PC-3 (cell line): ENCODE results near the gene ZNF100. TPM values are rescaled to one million over a fixed set of nuclear protein-coding genes. Genes with fewer than 3 reads are reported as not detected.
"Not testable (repeated sequence)": the region's sequence is repeated elsewhere in the genome, so short reads cannot be mapped to it uniquely, and the experiment has no call there.

ENCODE experiments used
- ATAC-seq: fragments of 200-7000 bp; cut with Tn5 transposase; 2 replicates; pipeline ENCODE4 v1.9.1; 2020; ENCODE audit warnings: mild to moderate bottlenecking, moderate library complexity
- BruUV-seq: library from RNA; stranded (reverse); fragments of 400-500 nt; replicated peaks from 2 replicates; lab custom pipeline; 2021; lab: Mats Ljungman, UMichigan
- CTCF ChIA-PET: fragments of 300-600 bp; sonication (Branson Sonifier 250); formaldehyde crosslinking; loops from one replicate; lab custom pipeline; 2022; ENCODE audit warnings: antibody characterized with exemption; lab: Charles Lee
- POLR2A ChIA-PET: fragments of 300-600 bp; sonication (Branson Sonifier 250); formaldehyde crosslinking; loops from one replicate; lab custom pipeline; 2022; ENCODE audit warnings: antibody characterized with exemption; ENCODE audit not compliant: unreplicated experiment; lab: Charles Lee
- DNase-seq: peaks from one replicate; pipeline ENCODE4 v3.0.0-alpha.2; 2015
- H2AFZ ChIP-seq: fragments of 300-600 bp; sonication (generic); 2 replicates; pipeline ENCODE4 v1.6.0; 2016; ENCODE audit warnings: antibody characterized with exemption, low read length
- H3F3A ChIP-seq: fragments of 300-600 bp; sonication (generic); one replicate; pipeline ENCODE4 v1.6.0; 2017; ENCODE audit warnings: antibody characterized with exemption, low read length, control low read depth, mild to moderate bottlenecking; ENCODE audit not compliant: unreplicated experiment
- H3K27ac ChIP-seq: fragments of 300-600 bp; sonication (generic); 2 replicates; pipeline ENCODE4 v1.5.1; 2016; ENCODE audit warnings: mild to moderate bottlenecking, low read length
- H3K27me3 ChIP-seq: fragments of 300-600 bp; sonication (generic); 2 replicates; pipeline ENCODE4 v1.6.1; 2016; ENCODE audit warnings: low read length, mixed read lengths
- H3K36me3 ChIP-seq: fragments of 300-600 bp; sonication (generic); 2 replicates; pipeline ENCODE4 v1.6.1; 2016; ENCODE audit warnings: low read depth, mixed run types, low read length, mixed read lengths
- H3K4me1 ChIP-seq: fragments of 300-600 bp; sonication (generic); 2 replicates; pipeline ENCODE4 v1.5.1; 2016; ENCODE audit warnings: low read length; ENCODE audit not compliant: insufficient read depth
- H3K4me2 ChIP-seq: fragments of 300-600 bp; sonication (generic); 2 replicates; pipeline ENCODE4 v1.6.0; 2016; ENCODE audit warnings: low read length
- H3K4me3 ChIP-seq: fragments of 300-600 bp; sonication (generic); 2 replicates; pipeline ENCODE4 v1.5.1; 2016; ENCODE audit warnings: mild to moderate bottlenecking, low read length, mixed read lengths
- H3K79me2 ChIP-seq: fragments of 300-600 bp; sonication (generic); 2 replicates; pipeline ENCODE4 v1.6.1; 2017; ENCODE audit warnings: low read length, mixed read lengths
- H3K9ac ChIP-seq: fragments of 300-600 bp; sonication (generic); 2 replicates; pipeline ENCODE4 v1.6.0; 2016; ENCODE audit warnings: mild to moderate bottlenecking, low read length
- H3K9me2 ChIP-seq: fragments of 300-600 bp; sonication (generic); replicated peaks from 2 replicates; pipeline ENCODE4 v1.6.1; 2016; ENCODE audit warnings: mixed run types, low read length, mixed read lengths
- H3K9me3 ChIP-seq: fragments of 300-600 bp; sonication (generic); 2 replicates; pipeline ENCODE4 v1.6.1; 2016; ENCODE audit warnings: low read length, mixed read lengths
- H4K20me1 ChIP-seq: fragments of 300-600 bp; sonication (generic); 2 replicates; pipeline ENCODE4 v1.6.1; 2016; ENCODE audit warnings: low read length, mixed read lengths
- EZH2 ChIP-seq: fragments of 300-600 bp; sonication (generic); IDR thresholded peaks from one replicate; pipeline ENCODE4 v1.6.1; 2017; ENCODE audit warnings: antibody characterized with exemption, mild to moderate bottlenecking, low read length; ENCODE audit not compliant: unreplicated experiment
- EZH2phosphoT487 ChIP-seq: fragments of 300-600 bp; sonication (generic); IDR thresholded peaks from 2 replicates; pipeline ENCODE4 v1.6.1; 2018; ENCODE audit warnings: mild to moderate bottlenecking, antibody characterized with exemption, low read length, borderline replicate concordance
- intact Hi-C: fragments of 100-400 bp; cut with micrococcal nuclease; formaldehyde crosslinking; loops from 2 replicates; pipeline ENCODE4 v1.9.0; 2023
- total RNA-seq: library from RNA; depleted of rRNA; stranded (reverse); fragments of >200 nt; gene quantifications from 2 replicates; pipeline ENCODE4 v1.2.3, GENCODE V29; 2014
- TF ChIP-seq, protein P1 (sequence below): fragments of 300-600 bp; sonication (generic); conservative IDR thresholded peaks from 2 replicates; pipeline ENCODE4 v1.5.1; 2017; ENCODE audit warnings: antibody characterized with exemption, low read depth, mild to moderate bottlenecking, low read length

The ZNF100 gene
- total RNA-seq, 1 experiment from 2014 or later, result 1.7 TPM

DNA sequence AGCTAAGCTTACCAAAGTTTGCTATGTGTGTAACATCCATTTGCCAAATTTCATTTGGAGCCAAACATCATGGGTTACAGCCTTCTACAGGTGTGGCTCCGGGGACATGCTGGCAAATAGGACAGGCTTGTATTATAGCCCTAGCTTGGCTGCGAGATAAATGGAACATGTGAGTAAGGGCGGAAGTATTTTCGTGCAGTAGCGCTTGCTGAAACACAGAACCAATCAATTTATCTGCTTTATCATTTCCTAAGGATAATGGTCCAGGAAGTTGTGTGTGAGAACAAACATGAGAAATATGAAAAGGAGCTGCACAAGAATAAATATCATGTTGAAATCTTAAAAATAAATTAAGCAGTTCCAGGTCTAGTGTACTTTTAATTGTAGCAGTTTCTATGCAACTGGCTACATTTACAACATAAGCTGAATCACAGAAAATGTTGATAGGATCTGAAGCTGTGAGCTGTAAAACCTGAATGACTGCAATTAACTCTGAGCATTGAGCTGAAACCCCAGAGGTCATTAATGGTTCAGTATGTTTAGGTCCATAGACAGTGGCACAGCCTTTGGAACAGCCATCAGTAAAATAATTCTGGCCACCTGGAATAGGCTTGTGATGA, 22.2 kb upstream of the ZNF100 start:
- no peak overlapping the region for H2AFZ ChIP-seq
- no peaks in the 10 kb centered on the region for H3K79me2 ChIP-seq
- intact Hi-C loops, result no loop called here
- no peaks in the 10 kb centered on the region; the same call in 1 of the 2 replicates for H3K36me3 ChIP-seq
- no peak overlapping the region for H3K4me2 ChIP-seq
- no peak overlapping the region for H3K9ac ChIP-seq
- H3K27ac ChIP-seq, result no peak overlapping the region
- H4K20me1 ChIP-seq, result no peaks in the 10 kb centered on the region
- TF ChIP-seq EZH2 (no peak), EZH2phosphoT487 (no peak)
- no peak for DNase-seq
- no peaks in the 10 kb centered on the region for H3K27me3 ChIP-seq
- CTCF ChIA-PET, result no interaction called here
- H3K9me3 ChIP-seq, result peaks cover 27% of the 10 kb centered on the region; the same call in 1 of the 2 replicates
- H3K9me2 ChIP-seq, result no peaks in the 10 kb centered on the region
- no TSS peak for BruUV-seq
- H3F3A ChIP-seq, result no peaks in the 10 kb centered on the region
- POLR2A ChIA-PET, result no interaction called here
- no peaks in the 10 kb centered on the region for H3K4me1 ChIP-seq
- no peak overlapping the region for H3K4me3 ChIP-seq
- ATAC-seq, result no peak

DNA sequence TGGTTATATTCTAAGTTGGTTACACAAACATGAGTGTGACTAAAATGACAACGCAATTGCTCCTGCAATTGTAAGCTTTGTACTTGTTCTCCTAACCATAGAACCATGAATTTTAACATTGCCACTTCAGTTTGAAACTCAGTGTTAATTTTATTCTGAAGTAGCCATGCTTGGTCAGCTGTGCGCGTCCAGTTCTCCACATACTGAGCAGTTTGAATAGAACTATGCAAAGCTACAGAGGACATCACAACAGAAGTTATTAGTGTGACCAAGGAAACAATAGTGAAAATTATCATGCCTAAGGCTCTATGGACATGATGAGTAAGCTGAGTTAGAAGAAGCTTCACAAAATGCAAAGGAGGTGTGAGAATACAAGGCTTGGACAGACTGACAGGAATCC, 19.6 kb upstream of the ZNF100 start:
- no peak overlapping the region for H2AFZ ChIP-seq
- ATAC-seq, result no peak
- H3K27ac ChIP-seq, result no peak overlapping the region
- no peaks in the 10 kb centered on the region for H3K9me2 ChIP-seq
- BruUV-seq, result no TSS peak
- no peak overlapping the region for H3K9ac ChIP-seq
- H3F3A ChIP-seq, result no peaks in the 10 kb centered on the region
- no peak for DNase-seq
- TF ChIP-seq, protein P1, sequence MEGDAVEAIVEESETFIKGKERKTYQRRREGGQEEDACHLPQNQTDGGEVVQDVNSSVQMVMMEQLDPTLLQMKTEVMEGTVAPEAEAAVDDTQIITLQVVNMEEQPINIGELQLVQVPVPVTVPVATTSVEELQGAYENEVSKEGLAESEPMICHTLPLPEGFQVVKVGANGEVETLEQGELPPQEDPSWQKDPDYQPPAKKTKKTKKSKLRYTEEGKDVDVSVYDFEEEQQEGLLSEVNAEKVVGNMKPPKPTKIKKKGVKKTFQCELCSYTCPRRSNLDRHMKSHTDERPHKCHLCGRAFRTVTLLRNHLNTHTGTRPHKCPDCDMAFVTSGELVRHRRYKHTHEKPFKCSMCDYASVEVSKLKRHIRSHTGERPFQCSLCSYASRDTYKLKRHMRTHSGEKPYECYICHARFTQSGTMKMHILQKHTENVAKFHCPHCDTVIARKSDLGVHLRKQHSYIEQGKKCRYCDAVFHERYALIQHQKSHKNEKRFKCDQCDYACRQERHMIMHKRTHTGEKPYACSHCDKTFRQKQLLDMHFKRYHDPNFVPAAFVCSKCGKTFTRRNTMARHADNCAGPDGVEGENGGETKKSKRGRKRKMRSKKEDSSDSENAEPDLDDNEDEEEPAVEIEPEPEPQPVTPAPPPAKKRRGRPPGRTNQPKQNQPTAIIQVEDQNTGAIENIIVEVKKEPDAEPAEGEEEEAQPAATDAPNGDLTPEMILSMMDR, result no peak
- no peak for TF ChIP-seq EZH2phosphoT487
- TF ChIP-seq EZH2, result no peak
- no peak overlapping the region for H3K4me3 ChIP-seq
- POLR2A ChIA-PET, result no interaction called here
- H3K4me2 ChIP-seq, result no peak overlapping the region
- H3K4me1 ChIP-seq, result no peaks in the 10 kb centered on the region
- H3K27me3 ChIP-seq, result no peaks in the 10 kb centered on the region
- no peaks in the 10 kb centered on the region; the same call in 1 of the 2 replicates for H3K36me3 ChIP-seq
- H3K9me3 ChIP-seq, result peaks cover 24% of the 10 kb centered on the region
- no peaks in the 10 kb centered on the region for H3K79me2 ChIP-seq
- intact Hi-C loops, result no loop called here
- CTCF ChIA-PET, result no interaction called here
- no peaks in the 10 kb centered on the region for H4K20me1 ChIP-seq

DNA sequence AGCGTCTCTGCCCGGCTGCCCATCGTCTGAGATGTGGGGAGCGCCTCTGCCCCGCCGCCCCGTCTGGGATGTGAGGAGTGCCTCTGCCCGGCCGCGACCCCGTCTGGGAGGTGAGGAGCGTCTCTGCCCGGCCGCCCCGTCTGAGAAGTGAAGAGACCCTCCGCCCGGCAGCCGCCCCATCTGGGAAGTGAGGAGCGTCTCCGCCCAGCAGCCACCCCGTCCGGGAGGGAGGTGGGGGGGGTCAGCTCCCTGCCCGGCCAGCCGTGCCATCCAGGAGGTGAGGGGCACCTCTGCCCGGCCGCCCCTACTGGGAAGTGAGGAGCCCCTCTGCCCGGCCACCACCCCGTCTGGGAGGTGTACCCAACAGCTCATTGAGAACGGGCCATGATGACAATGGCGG, 8.4 kb upstream of the ZNF100 start:
- H2AFZ ChIP-seq, POLR2A ChIA-PET, H3K36me3 ChIP-seq, H4K20me1 ChIP-seq, intact Hi-C loops, H3K79me2 ChIP-seq, H3K4me1 ChIP-seq, H3K9me2 ChIP-seq, CTCF ChIA-PET, H3K27ac ChIP-seq, H3K4me2 ChIP-seq, ATAC-seq, H3K9ac ChIP-seq, H3F3A ChIP-seq, H3K27me3 ChIP-seq, H3K4me3 ChIP-seq, BruUV-seq, DNase-seq: not testable (repeated sequence)
- peaks cover 20% of the 10 kb centered on the region for H3K9me3 ChIP-seq

DNA sequence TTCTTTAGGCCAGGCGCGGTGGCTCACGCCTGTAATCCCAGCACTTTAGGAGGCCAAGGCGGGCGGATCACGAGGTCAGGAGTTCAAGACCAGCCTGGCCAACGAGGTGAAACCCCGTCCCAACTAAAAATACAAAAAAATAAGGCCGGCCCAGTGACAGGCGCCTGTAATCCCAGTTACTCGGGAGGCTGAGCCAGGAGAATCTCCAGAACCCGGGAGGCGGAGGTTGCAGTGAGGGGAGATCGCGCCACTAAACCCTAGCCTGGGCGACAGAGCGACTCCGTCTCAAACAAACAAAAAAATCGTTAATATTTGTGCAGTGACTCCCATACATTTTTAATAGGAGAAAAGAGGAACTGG, 694 bp downstream of the ZNF100 start:
- BruUV-seq, H3K27me3 ChIP-seq, intact Hi-C loops, DNase-seq, H3K9me2 ChIP-seq, H4K20me1 ChIP-seq, CTCF ChIA-PET, H3K4me1 ChIP-seq, H3K79me2 ChIP-seq, ATAC-seq, POLR2A ChIA-PET, H3F3A ChIP-seq, H3K27ac ChIP-seq: not testable (repeated sequence)
- Histone ChIP-seq H3K36me3 (peaks cover 17% of the 10 kb centered on the region), H3K4me3 (peak overlapping the region; percentile 66), H3K4me2 (peak overlapping the region; percentile 6; the same call in 1 of the 2 replicates), H2AFZ (peak overlapping the region; percentile 69; the same call in 1 of the 2 replicates), H3K9me3 (peaks cover 22% of the 10 kb centered on the region; the same call in 1 of the 2 replicates), H3K9ac (peak overlapping the region; percentile 41; the same call in 1 of the 2 replicates)
